Measurements from ENCODE around the gene NCBP2. TPM values are rescaled to one million over a fixed set of nuclear protein-coding genes. Genes with fewer than 3 reads are reported as not detected.
A peak's percentile ranks its signal among the peaks of the same experiment; 100 is the strongest.

NCBP2 gene
- total and polyA plus RNA-seq, 2 donors (not counting 3 experiments of a cell fraction or from before 2014, with no cell fraction given) = 31.2 to 76.1 TPM

DNA sequence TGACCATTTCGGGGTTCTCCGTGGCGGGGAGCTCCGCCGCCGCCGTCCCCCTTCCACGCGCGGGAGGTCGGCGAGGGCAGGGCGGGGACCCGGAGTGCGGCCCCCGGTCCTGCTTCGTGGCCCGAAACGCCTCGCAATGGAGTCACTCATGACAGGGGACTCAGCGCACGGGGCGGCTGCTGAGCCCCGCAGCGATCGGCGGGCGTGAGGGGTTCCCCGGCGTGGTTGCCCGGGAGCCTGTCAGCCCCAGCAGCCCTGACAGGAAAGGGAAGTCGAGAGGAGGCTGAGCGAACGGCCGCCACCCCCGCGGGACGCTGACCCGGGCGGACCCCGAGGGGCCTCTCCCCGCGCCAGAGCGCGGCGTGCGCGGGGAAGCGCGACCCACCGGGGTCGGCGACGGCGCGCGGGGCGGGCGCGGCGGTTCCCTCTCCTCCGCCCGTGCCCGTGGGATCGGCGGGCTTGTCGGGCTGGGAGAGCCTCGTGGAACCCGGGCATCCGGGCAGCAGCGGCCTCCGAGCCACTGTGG, 26.9 kb upstream of the NCBP2 start:
- Histone ChIP-seq H3K9me1 (replicated peaks; ENCODE audit: control insufficient read depth, extremely low read depth, insufficient read depth, low read length) (no peaks in the 10 kb centered on the region), H3K36me3 (ENCODE audit: control insufficient read depth in 2 of 2, extremely low read depth in 1 of 2, insufficient read depth in 2 of 2, low read length in 2 of 2) (no peaks in the 10 kb centered on the region), H3K9me3 (replicated peaks; ENCODE audit: control insufficient read depth, insufficient read depth, low read length) (no peaks in the 10 kb centered on the region), H3K4me2 (ENCODE audit: insufficient read depth, low read length) (peak overlapping the region; percentile 84), H3K27me3 (ENCODE audit: control insufficient read depth in 2 of 2, insufficient read depth in 2 of 2, low read length in 2 of 2) (peaks cover 0 to 2% of the 10 kb centered on the region in 2 experiments), H3K4me3 (replicated peaks in 1 of 3; ENCODE audit: insufficient read depth in 1 of 3, low read depth in 1 of 3, low read length in 3 of 3) (peak overlapping the region; percentile 60 to 81 (median 65)), H3K4me1 (ENCODE audit: control insufficient read depth, extremely low read depth, insufficient read depth, low read length) (peaks cover 3% of the 10 kb centered on the region), H3K9ac (replicated peaks; ENCODE audit: extremely low read depth, insufficient read depth, low read length) (peak overlapping the region; percentile 44), H4K20me1 (replicated peaks; ENCODE audit: control insufficient read depth, extremely low read depth, insufficient read depth, low read length) (no peaks in the 10 kb centered on the region), H2AFZ (ENCODE audit: low read depth, low read length) (peak overlapping the region; percentile 94), H3K27ac (ENCODE audit: insufficient read depth, low read depth, low read length) (no peak overlapping the region), H3K79me2 (ENCODE audit: control insufficient read depth, insufficient read depth, low read length) (no peaks in the 10 kb centered on the region)
- ChIA-PET CTCF (interaction anchor here (0.5 to 1.6 kb wide), 29 partner anchors 8 to 630 kb away, joined by 3 to 24 read pairs (median 5); partner anchors contain the start of genes NCBP2 and SENP5), POLR2A (no interaction called here)
- intact Hi-C loops (cut with micrococcal nuclease) = loop anchor here (1.0 to 5.0 kb wide), 3 partner anchors 131 to 447 kb away; no protein-coding TSS in a partner anchor
- no TSS peak for BruUV-seq (replicated peaks)
- FAIRE-seq (no peak), DNase-seq (ENCODE audit: low read depth, low spot score) (peak; percentile 25)
- dilution Hi-C loops (cut with MboI; ENCODE audit: extremely low pct_ligation_motif_present, low sequenced_read_pairs) = no loop called here
- no peak for TF ChIP-seq MYC (IDR thresholded peaks at IDR 0.05; ENCODE audit: low read depth, low read length)
- no peak for TF ChIP-seq JUN (IDR thresholded peaks at IDR 0.05; ENCODE audit: borderline replicate concordance, insufficient read depth, insufficient read length, low read depth)
- TF ChIP-seq FOS (IDR thresholded peaks at IDR 0.05; ENCODE audit: borderline replicate concordance, insufficient read depth, low read length) = no peak
- TF ChIP-seq POLR2AphosphoS5 (IDR thresholded peaks at IDR 0.05; ENCODE audit: insufficient read depth, low read depth, low read length) = no peak
- TF ChIP-seq GATA2 (IDR thresholded peaks at IDR 0.05; ENCODE audit: insufficient read depth, insufficient read length, low read depth, low read length) = no peak
- no peak for TF ChIP-seq EZH2 (IDR thresholded peaks at IDR 0.05; ENCODE audit: borderline replicate concordance, low read depth, low read length, severe bottlenecking)
- TF ChIP-seq, protein P1, sequence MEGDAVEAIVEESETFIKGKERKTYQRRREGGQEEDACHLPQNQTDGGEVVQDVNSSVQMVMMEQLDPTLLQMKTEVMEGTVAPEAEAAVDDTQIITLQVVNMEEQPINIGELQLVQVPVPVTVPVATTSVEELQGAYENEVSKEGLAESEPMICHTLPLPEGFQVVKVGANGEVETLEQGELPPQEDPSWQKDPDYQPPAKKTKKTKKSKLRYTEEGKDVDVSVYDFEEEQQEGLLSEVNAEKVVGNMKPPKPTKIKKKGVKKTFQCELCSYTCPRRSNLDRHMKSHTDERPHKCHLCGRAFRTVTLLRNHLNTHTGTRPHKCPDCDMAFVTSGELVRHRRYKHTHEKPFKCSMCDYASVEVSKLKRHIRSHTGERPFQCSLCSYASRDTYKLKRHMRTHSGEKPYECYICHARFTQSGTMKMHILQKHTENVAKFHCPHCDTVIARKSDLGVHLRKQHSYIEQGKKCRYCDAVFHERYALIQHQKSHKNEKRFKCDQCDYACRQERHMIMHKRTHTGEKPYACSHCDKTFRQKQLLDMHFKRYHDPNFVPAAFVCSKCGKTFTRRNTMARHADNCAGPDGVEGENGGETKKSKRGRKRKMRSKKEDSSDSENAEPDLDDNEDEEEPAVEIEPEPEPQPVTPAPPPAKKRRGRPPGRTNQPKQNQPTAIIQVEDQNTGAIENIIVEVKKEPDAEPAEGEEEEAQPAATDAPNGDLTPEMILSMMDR (IDR thresholded peaks at IDR 0.05; ENCODE audit: extremely low read depth in 1 of 2, insufficient read depth in 1 of 2, low read depth in 1 of 2, low read length in 2 of 2) = no peak
- TF ChIP-seq, protein P2, sequence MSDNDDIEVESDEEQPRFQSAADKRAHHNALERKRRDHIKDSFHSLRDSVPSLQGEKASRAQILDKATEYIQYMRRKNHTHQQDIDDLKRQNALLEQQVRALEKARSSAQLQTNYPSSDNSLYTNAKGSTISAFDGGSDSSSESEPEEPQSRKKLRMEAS (IDR thresholded peaks at IDR 0.05; ENCODE audit: insufficient read depth, insufficient read length) = no peak
- TF ChIP-seq POLR2A (IDR thresholded peaks at IDR 0.05; ENCODE audit: low read depth, low read length) = no peak

Data from endothelial cell of umbilical vein (primary cell).